WTC11 (cell line): Measurements from ENCODE around the gene FBXW4. TPM values are rescaled to one million over a fixed set of nuclear protein-coding genes. Genes with fewer than 3 reads are reported as not detected.

ENCODE experiments used
- ATAC-seq: fragments of 200-7000 bp; cut with Tn5 transposase; 2 replicates; pipeline ENCODE4 v1.10.0; 2021; ENCODE audit warnings: mild to moderate bottlenecking, moderate library complexity
- CTCF ChIA-PET: fragments of 300-600 bp; sonication (Branson Sonifier 250); formaldehyde crosslinking; loops from one replicate; lab custom pipeline; 2021; ENCODE audit warnings: antibody characterized with exemption; lab: Charles Lee
- POLR2A ChIA-PET: fragments of 350-600 bp; sonication (Branson Sonifier 250); formaldehyde crosslinking; loops from one replicate; lab custom pipeline; 2021; ENCODE audit warnings: antibody characterized with exemption; lab: Charles Lee
- DNase-seq: peaks from one replicate; pipeline ENCODE4 v3.0.0; 2021; ENCODE audit warnings: low spot score
- H3K27ac Mint-ChIP-seq: 2 replicates; pipeline ENCODE4 v1.8.0; 2021; ENCODE audit warnings: mixed read lengths
- H3K27me3 Mint-ChIP-seq: 2 replicates; pipeline ENCODE4 v1.8.0; 2021; ENCODE audit warnings: low read depth, mild to moderate bottlenecking, moderate library complexity, mixed read lengths
- H3K36me3 Mint-ChIP-seq: 2 replicates; pipeline ENCODE4 v1.8.0; 2021; ENCODE audit warnings: mixed read lengths
- H3K4me1 Mint-ChIP-seq: 2 replicates; pipeline ENCODE4 v1.8.0; 2022; ENCODE audit warnings: mixed read lengths
- H3K4me3 Mint-ChIP-seq: 2 replicates; pipeline ENCODE4 v1.8.0; 2021; ENCODE audit warnings: mild to moderate bottlenecking, moderate library complexity, mixed read lengths
- H3K9me3 Mint-ChIP-seq: 2 replicates; pipeline ENCODE4 v1.8.0; 2021; ENCODE audit warnings: mixed read lengths
- AFF4 ChIP-seq: sonication (generic); formaldehyde crosslinking; IDR thresholded peaks from 2 replicates; pipeline ENCODE4 v1.8.1; 2023; ENCODE audit warnings: mild to moderate bottlenecking, missing genetic modification reagents, borderline replicate concordance
- CREM ChIP-seq: sonication (generic); formaldehyde crosslinking; IDR thresholded peaks from 2 replicates; pipeline ENCODE4 v1.8.1; 2022; ENCODE audit warnings: mild to moderate bottlenecking, missing genetic modification reagents, moderate library complexity
- ESRRA ChIP-seq: sonication (generic); formaldehyde crosslinking; IDR thresholded peaks from 2 replicates; pipeline ENCODE4 v1.8.1; 2022; ENCODE audit warnings: mild to moderate bottlenecking, missing genetic modification reagents, borderline replicate concordance
- ETV6 ChIP-seq: sonication (generic); formaldehyde crosslinking; IDR thresholded peaks from 2 replicates; pipeline ENCODE4 v1.8.1; 2022; ENCODE audit warnings: mild to moderate bottlenecking, missing genetic modification reagents
- JUN ChIP-seq: sonication (generic); formaldehyde crosslinking; IDR thresholded peaks from 2 replicates; pipeline ENCODE4 v1.8.0; 2023; ENCODE audit warnings: mild to moderate bottlenecking, missing genetic modification reagents
- MXD4 ChIP-seq: fragments of 250-450 bp; sonication (Bioruptor Pico); IDR thresholded peaks from 2 replicates; pipeline ENCODE4 v1.8.0; 2021; ENCODE audit warnings: mild to moderate bottlenecking, moderate library complexity, borderline replicate concordance
- MYBL2 ChIP-seq: sonication (generic); formaldehyde crosslinking; IDR thresholded peaks from 2 replicates; pipeline ENCODE4 v1.8.1; 2023; ENCODE audit warnings: mild to moderate bottlenecking, moderate library complexity, missing genetic modification reagents
- NFE2L1 ChIP-seq: sonication (generic); formaldehyde crosslinking; IDR thresholded peaks from 2 replicates; pipeline ENCODE4 v1.8.1; 2023; ENCODE audit warnings: missing genetic modification reagents
- NR3C1 ChIP-seq: sonication (generic); formaldehyde crosslinking; conservative IDR thresholded peaks from 2 replicates; pipeline ENCODE4 v1.8.1; 2023; ENCODE audit warnings: low read depth, mild to moderate bottlenecking, missing genetic modification reagents
- OVOL2 ChIP-seq: fragments of 250-450 bp; sonication (Bioruptor Pico); IDR thresholded peaks from 2 replicates; pipeline ENCODE4 v1.9.0; 2021; ENCODE audit warnings: mild to moderate bottlenecking, borderline replicate concordance
- SP1 ChIP-seq: sonication (generic); formaldehyde crosslinking; conservative IDR thresholded peaks from 2 replicates; pipeline ENCODE4 v1.8.1; 2022; ENCODE audit warnings: missing genetic modification reagents
- TEAD4 ChIP-seq: sonication (generic); formaldehyde crosslinking; IDR thresholded peaks from 2 replicates; pipeline ENCODE4 v1.8.0; 2022; ENCODE audit warnings: mild to moderate bottlenecking, missing genetic modification reagents
- ZMAT4 ChIP-seq: fragments of 250-450 bp; sonication (Bioruptor Pico); IDR thresholded peaks from 2 replicates; pipeline ENCODE4 v1.9.0; 2021; ENCODE audit warnings: mild to moderate bottlenecking
- ZNF138 ChIP-seq: sonication (generic); formaldehyde crosslinking; conservative IDR thresholded peaks from 2 replicates; pipeline ENCODE4 v1.8.1; 2022; ENCODE audit warnings: mild to moderate bottlenecking, moderate library complexity, missing genetic modification reagents
- ZNF219 ChIP-seq: sonication (generic); formaldehyde crosslinking; IDR thresholded peaks from 2 replicates; pipeline ENCODE4 v1.8.0; 2023; ENCODE audit warnings: missing genetic modification reagents, mild to moderate bottlenecking, borderline replicate concordance
- ZNF263 ChIP-seq: sonication (generic); formaldehyde crosslinking; IDR thresholded peaks from 2 replicates; pipeline ENCODE4 v1.8.1; 2022; ENCODE audit warnings: low read depth, mild to moderate bottlenecking, moderate library complexity, missing genetic modification reagents
- total RNA-seq: library from RNA; stranded (reverse); gene quantifications from 3 replicates; pipeline ENCODE4 v1.2.3, GENCODE V29; 2021
- TF ChIP-seq, protein P1 (sequence below): sonication (generic); formaldehyde crosslinking; IDR thresholded peaks from 2 replicates; pipeline ENCODE4 v1.8.1; 2022; ENCODE audit warnings: mild to moderate bottlenecking, moderate library complexity, missing genetic modification reagents
- TF ChIP-seq, protein P2 (sequence below): sonication (generic); formaldehyde crosslinking; IDR thresholded peaks from 2 replicates; pipeline ENCODE4 v1.8.1; 2022; ENCODE audit warnings: missing genetic modification reagents, borderline replicate concordance
- TF ChIP-seq, protein P3 (sequence below): fragments of 250-450 bp; sonication (Bioruptor Pico); IDR thresholded peaks from 2 replicates; pipeline ENCODE4 v1.9.0; 2021; ENCODE audit warnings: moderate library complexity, mild to moderate bottlenecking, inconsistent platforms, borderline replicate concordance
- TF ChIP-seq, protein P4 (sequence below): sonication (generic); formaldehyde crosslinking; IDR thresholded peaks from 2 replicates; pipeline ENCODE4 v1.8.1; 2022; ENCODE audit warnings: mild to moderate bottlenecking, missing genetic modification reagents, moderate library complexity, borderline replicate concordance
- TF ChIP-seq, protein P5 (sequence below): fragments of 250-450 bp; sonication (Bioruptor Pico); IDR thresholded peaks from 2 replicates; pipeline ENCODE4 v2.1.2; 2022; ENCODE audit warnings: mild to moderate bottlenecking, moderate library complexity

FBXW4 gene
- total RNA-seq, 1 experiment from 2014 or later: 45.3 TPM

GRCh38 chr10:101710793-101711192 lies 15.8 kb upstream of the FBXW4 start (continued):
- TF ChIP-seq AFF4 (CRISPR knock-in tag): no peak
- TF ChIP-seq, protein P1, sequence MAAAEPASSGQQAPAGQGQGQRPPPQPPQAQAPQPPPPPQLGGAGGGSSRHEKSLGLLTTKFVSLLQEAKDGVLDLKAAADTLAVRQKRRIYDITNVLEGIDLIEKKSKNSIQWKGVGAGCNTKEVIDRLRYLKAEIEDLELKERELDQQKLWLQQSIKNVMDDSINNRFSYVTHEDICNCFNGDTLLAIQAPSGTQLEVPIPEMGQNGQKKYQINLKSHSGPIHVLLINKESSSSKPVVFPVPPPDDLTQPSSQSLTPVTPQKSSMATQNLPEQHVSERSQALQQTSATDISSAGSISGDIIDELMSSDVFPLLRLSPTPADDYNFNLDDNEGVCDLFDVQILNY: no peak
- TF ChIP-seq, protein P2, sequence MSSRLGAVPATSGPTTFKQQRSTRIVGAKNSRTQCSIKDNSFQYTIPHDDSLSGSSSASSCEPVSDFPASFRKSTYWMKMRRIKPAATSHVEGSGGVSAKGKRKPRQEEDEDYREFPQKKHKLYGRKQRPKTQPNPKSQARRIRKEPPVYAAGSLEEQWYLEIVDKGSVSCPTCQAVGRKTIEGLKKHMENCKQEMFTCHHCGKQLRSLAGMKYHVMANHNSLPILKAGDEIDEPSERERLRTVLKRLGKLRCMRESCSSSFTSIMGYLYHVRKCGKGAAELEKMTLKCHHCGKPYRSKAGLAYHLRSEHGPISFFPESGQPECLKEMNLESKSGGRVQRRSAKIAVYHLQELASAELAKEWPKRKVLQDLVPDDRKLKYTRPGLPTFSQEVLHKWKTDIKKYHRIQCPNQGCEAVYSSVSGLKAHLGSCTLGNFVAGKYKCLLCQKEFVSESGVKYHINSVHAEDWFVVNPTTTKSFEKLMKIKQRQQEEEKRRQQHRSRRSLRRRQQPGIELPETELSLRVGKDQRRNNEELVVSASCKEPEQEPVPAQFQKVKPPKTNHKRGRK (CRISPR knock-in tag): no peak
- TF ChIP-seq CREM (CRISPR knock-in tag): no peak
- no peak for TF ChIP-seq NFE2L1 (CRISPR knock-in tag)
- TF ChIP-seq, protein P3, sequence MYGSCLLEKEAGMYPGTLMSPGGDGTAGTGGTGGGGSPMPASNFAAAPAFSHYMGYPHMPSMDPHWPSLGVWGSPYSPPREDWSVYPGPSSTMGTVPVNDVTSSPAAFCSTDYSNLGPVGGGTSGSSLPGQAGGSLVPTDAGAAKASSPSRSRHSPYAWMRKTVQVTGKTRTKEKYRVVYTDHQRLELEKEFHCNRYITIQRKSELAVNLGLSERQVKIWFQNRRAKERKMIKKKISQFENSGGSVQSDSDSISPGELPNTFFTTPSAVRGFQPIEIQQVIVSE: no peak
- no peak for TF ChIP-seq MXD4 (CRISPR knock-in tag)
- TF ChIP-seq ZNF219 (CRISPR knock-in tag): no peak
- no peak for TF ChIP-seq ZNF138 (CRISPR knock-in tag)

- ATAC-seq: peak; percentile 47; the same call in 1 of the 2 replicates
- H3K9me3 Mint-ChIP-seq: no peaks in the 10 kb centered on the region
- TF ChIP-seq ESRRA (CRISPR knock-in tag): no peak
- TF ChIP-seq MYBL2 (CRISPR knock-in tag): no peak
- no peak for TF ChIP-seq TEAD4 (CRISPR knock-in tag)
- TF ChIP-seq JUN (CRISPR knock-in tag): no peak
- no peak for TF ChIP-seq ETV6 (CRISPR knock-in tag)
- no peak for TF ChIP-seq NR3C1 (CRISPR knock-in tag)
- TF ChIP-seq OVOL2 (CRISPR knock-in tag): no peak
- TF ChIP-seq, protein P3: no peak
- TF ChIP-seq SP1 (CRISPR knock-in tag): no peak
- TF ChIP-seq, protein P4, sequence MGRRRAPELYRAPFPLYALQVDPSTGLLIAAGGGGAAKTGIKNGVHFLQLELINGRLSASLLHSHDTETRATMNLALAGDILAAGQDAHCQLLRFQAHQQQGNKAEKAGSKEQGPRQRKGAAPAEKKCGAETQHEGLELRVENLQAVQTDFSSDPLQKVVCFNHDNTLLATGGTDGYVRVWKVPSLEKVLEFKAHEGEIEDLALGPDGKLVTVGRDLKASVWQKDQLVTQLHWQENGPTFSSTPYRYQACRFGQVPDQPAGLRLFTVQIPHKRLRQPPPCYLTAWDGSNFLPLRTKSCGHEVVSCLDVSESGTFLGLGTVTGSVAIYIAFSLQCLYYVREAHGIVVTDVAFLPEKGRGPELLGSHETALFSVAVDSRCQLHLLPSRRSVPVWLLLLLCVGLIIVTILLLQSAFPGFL (CRISPR knock-in tag): no peak
- no peak for TF ChIP-seq ZNF263
- TF ChIP-seq ZMAT4 (CRISPR knock-in tag): no peak
- TF ChIP-seq, protein P5, sequence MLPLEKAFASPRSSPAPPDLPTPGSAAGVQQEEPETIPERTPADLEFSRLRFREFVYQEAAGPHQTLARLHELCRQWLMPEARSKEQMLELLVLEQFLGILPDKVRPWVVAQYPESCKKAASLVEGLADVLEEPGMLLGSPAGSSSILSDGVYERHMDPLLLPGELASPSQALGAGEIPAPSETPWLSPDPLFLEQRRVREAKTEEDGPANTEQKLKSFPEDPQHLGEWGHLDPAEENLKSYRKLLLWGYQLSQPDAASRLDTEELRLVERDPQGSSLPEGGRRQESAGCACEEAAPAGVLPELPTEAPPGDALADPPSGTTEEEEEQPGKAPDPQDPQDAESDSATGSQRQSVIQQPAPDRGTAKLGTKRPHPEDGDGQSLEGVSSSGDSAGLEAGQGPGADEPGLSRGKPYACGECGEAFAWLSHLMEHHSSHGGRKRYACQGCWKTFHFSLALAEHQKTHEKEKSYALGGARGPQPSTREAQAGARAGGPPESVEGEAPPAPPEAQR: no peak
- POLR2A ChIA-PET: interaction anchor here (0.5 kb wide), 2 partner anchors 236 to 344 kb away, joined by 3 to 5 read pairs; no protein-coding TSS in a partner anchor
- no peak overlapping the region for H3K27ac Mint-ChIP-seq
- no peak overlapping the region for H3K4me3 Mint-ChIP-seq
- H3K4me1 Mint-ChIP-seq: peaks cover 4% of the 10 kb centered on the region
- H3K36me3 Mint-ChIP-seq: no peaks in the 10 kb centered on the region
- CTCF ChIA-PET: interaction anchor here (1.0 to 2.9 kb wide), 2 partner anchors 107 to 140 kb away, joined by 4 to 15 read pairs; no protein-coding TSS in a partner anchor
- H3K27me3 Mint-ChIP-seq: no peaks in the 10 kb centered on the region
- DNase-seq: no peak
These were observed 15.2 kb upstream of the FBXW4 start for GRCh38 chr10:101710059-101710695.
